Activated naive CD8-positive, alpha-beta T cell treated with anti-CD3 and anti-CD28 coated beads, Interleukin-2, amount 50 U/mL, for 24 hours (primary cell): ENCODE data around the gene ZNF780B.
"Not testable (repeated sequence)": the region's sequence is repeated elsewhere in the genome, so short reads cannot be mapped to it uniquely, and the experiment has no call there.

Source experiments
- ATAC-seq: fragments of 150-1000 bp; cut with Tn5 transposase; one replicate; pipeline ENCODE4 v1.10.0; 2021
- DNase-seq: peaks from one replicate; pipeline ENCODE4 v3.0.0; 2021
- H3K27ac Mint-ChIP-seq: one replicate; pipeline ENCODE4 v1.8.0; 2021; ENCODE audit warnings: mild to moderate bottlenecking, mixed read lengths
- H3K27me3 Mint-ChIP-seq: one replicate; pipeline ENCODE4 v1.8.0; 2021; ENCODE audit warnings: mixed read lengths
- H3K36me3 Mint-ChIP-seq: one replicate; pipeline ENCODE4 v1.8.0; 2021; ENCODE audit warnings: low read depth, mixed read lengths
- H3K4me1 Mint-ChIP-seq: one replicate; pipeline ENCODE4 v1.8.0; 2021; ENCODE audit warnings: mixed read lengths
- H3K4me3 Mint-ChIP-seq: one replicate; pipeline ENCODE4 v1.8.0; 2021; ENCODE audit warnings: mild to moderate bottlenecking, moderate library complexity, mixed read lengths
- H3K9me3 Mint-ChIP-seq: one replicate; pipeline ENCODE4 v1.8.0; 2021; ENCODE audit warnings: mixed read lengths

The ZNF780B gene

GRCh38 chr19:40070058-40070457 is 14.0 kb upstream of the ZNF780B start:
- H3K27ac Mint-ChIP-seq: no peak overlapping the region
- H3K36me3 Mint-ChIP-seq: peaks cover 44% of the 10 kb centered on the region
- H3K9me3 Mint-ChIP-seq: peaks cover 40% of the 10 kb centered on the region
- H3K4me1 Mint-ChIP-seq: no peaks in the 10 kb centered on the region
- DNase-seq (no peak), ATAC-seq (no peak)
- no peaks in the 10 kb centered on the region for H3K27me3 Mint-ChIP-seq
- no peak overlapping the region for H3K4me3 Mint-ChIP-seq

DNA sequence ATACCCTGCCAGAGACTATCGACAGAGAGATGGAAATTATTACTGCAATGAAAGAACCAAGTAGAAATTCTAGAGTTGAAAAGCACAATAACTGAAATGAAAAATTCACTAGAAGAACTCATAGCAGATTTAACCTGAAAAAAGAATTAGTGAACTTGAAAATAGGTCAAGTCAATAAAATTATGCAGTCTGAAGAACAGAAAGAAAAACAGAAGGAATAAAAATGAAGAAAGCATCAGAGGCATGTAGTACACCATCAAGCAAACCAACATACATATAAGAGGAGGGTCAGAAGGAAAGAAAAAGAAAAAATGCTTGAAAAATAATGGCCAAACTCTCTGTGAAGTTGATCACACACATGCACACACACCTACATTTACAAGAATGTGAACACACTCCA is 3.6 kb upstream of the ZNF780B start:
- DNase-seq (no peak), ATAC-seq (no peak)
- H3K27ac Mint-ChIP-seq: no peak overlapping the region
- peaks cover 15% of the 10 kb centered on the region for H3K4me1 Mint-ChIP-seq
- H3K27me3 Mint-ChIP-seq: peaks cover 10% of the 10 kb centered on the region
- no peak overlapping the region for H3K4me3 Mint-ChIP-seq
- H3K9me3 Mint-ChIP-seq: peaks cover 36% of the 10 kb centered on the region
- H3K36me3 Mint-ChIP-seq: peaks cover 3% of the 10 kb centered on the region

- H3K27ac Mint-ChIP-seq: peak overlapping the region; percentile 95
- peaks cover 37% of the 10 kb centered on the region for H3K4me1 Mint-ChIP-seq
- peaks cover 22% of the 10 kb centered on the region for H3K36me3 Mint-ChIP-seq
- ATAC-seq (no peak), DNase-seq (no peak)
- H3K27me3 Mint-ChIP-seq: peaks cover 10% of the 10 kb centered on the region
- peak overlapping the region; percentile 99 for H3K4me3 Mint-ChIP-seq
- H3K9me3 Mint-ChIP-seq: peaks cover 37% of the 10 kb centered on the region
These were observed 1.1 kb upstream of the ZNF780B start for GRCh38 chr19:40057166-40057565.

DNA sequence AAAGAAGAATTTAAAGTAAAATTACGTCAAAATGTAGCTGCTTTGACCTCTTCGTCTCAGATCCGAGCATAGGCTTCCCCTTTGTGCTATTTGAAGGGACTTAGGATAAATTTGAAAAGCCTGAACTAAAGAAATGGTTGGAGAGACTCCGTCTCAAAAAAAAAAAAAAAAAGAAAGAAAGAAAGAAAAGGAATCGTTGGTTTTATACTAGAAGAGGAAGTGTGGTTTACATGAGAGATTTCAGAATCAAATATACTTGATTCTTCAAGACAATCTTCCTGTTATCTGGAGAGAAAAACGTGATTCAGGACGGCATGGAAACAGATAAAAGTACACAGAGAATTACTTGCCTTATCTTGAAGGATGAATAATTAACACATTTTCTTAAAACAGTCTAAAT is 474 bp upstream of the ZNF780B start:
- peaks cover 10% of the 10 kb centered on the region for H3K27me3 Mint-ChIP-seq
- peaks cover 24% of the 10 kb centered on the region for H3K36me3 Mint-ChIP-seq
- H3K4me3 Mint-ChIP-seq: peak overlapping the region; percentile 99
- DNase-seq: no peak
- peaks cover 37% of the 10 kb centered on the region for H3K4me1 Mint-ChIP-seq
- peak overlapping the region; percentile 95 for H3K27ac Mint-ChIP-seq
- H3K9me3 Mint-ChIP-seq: peaks cover 35% of the 10 kb centered on the region
- ATAC-seq: no peak

DNA sequence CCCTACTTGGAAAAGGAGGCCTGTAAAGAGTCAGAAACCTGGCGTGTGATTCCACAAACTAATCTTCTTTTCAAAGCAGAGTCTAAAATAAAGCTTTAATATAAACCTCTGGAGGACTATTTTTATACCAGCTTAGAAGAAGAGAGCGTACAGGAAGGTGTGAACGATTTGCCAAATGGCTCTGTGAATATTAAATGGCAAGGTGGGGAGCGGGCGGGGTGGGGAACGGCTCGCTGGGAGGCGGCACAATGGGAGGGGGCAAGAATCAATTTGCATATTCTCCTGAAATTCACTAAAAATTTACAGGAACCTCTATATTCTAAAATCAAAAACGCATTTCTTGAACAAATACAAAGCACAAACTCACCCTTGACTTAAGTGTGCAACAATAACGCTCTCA is 982 bp downstream of the ZNF780B start:
- peaks cover 37% of the 10 kb centered on the region for H3K4me1 Mint-ChIP-seq
- peak overlapping the region; percentile 99 for H3K4me3 Mint-ChIP-seq
- peaks cover 8% of the 10 kb centered on the region for H3K27me3 Mint-ChIP-seq
- ATAC-seq (no peak), DNase-seq (no peak)
- H3K9me3 Mint-ChIP-seq: peaks cover 30% of the 10 kb centered on the region
- peak overlapping the region; percentile 95 for H3K27ac Mint-ChIP-seq
- H3K36me3 Mint-ChIP-seq: peaks cover 34% of the 10 kb centered on the region

DNA sequence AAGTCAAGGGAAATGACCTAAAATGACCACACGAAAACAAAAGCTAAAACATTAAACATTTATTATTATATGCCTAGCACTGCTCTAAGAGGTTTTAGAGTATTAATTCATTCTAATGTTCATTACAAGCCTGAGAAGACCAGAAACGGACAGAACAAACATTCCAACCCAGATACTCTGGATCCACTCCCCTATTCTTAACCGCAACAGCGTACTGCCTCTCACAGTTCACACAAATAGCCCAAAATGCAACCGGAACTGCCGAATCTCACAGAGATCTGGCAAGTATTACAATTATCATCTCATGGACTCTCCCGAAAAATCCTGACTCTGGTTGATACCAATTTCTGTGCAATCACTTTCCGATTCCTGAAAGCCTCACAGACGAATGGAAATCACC is 1.4 kb downstream of the ZNF780B start:
- Mint-ChIP-seq H3K36me3 (peaks cover 34% of the 10 kb centered on the region), H3K27me3 (peaks cover 5% of the 10 kb centered on the region), H3K4me3 (peak overlapping the region; percentile 99), H3K27ac (no peak overlapping the region), H3K9me3 (peaks cover 26% of the 10 kb centered on the region), H3K4me1 (peaks cover 37% of the 10 kb centered on the region)
- ATAC-seq (no peak), DNase-seq (no peak)

DNA sequence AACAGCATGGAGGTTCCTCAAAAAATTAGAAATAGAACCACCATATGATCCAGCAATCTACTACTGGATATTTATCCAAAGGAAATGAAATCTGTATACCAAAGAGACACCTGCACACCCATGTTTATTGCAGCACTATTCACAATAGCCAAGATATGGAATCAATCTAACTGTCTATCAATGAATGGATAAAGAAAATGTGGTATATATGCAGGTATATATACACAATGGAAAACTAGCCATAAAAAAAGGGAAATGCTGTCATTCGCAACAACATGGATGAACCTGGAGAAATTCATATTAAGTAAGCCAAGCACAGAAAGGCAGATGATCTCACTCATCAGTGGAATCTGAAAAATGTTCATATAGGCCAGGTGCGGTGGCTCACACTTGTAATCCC is 2.5 kb downstream of the ZNF780B start:
- H3K4me3 Mint-ChIP-seq: no peak overlapping the region
- ATAC-seq (no peak), DNase-seq (no peak)
- H3K4me1 Mint-ChIP-seq: peaks cover 37% of the 10 kb centered on the region
- no peaks in the 10 kb centered on the region for H3K27me3 Mint-ChIP-seq
- H3K27ac Mint-ChIP-seq: no peak overlapping the region
- peaks cover 23% of the 10 kb centered on the region for H3K9me3 Mint-ChIP-seq
- peaks cover 44% of the 10 kb centered on the region for H3K36me3 Mint-ChIP-seq

DNA sequence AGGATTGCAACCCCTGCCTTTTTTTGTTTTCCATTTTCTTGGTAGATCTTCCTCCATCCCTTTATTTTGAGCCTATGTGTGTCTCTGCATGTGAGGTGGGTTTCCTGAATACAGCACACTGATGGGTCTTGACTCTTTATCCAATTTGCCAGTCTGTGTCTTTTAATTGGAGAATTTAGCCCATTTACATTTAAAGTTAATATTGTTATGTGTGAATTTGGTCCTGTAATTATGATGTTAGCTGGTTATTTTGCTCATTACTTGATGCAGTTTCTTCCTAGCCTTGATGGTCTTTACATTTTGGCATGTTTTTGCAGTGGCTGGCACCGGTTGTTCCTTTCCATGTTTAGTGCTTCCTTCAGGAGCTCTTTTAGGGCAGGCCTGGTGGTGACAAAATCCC is 14.3 kb downstream of the ZNF780B start:
- H3K36me3 Mint-ChIP-seq: peaks cover 60% of the 10 kb centered on the region
- peaks cover 48% of the 10 kb centered on the region for H3K9me3 Mint-ChIP-seq
- not testable (repeated sequence) for DNase-seq, H3K27me3 Mint-ChIP-seq, ATAC-seq, H3K4me3 Mint-ChIP-seq, H3K4me1 Mint-ChIP-seq, H3K27ac Mint-ChIP-seq

DNA sequence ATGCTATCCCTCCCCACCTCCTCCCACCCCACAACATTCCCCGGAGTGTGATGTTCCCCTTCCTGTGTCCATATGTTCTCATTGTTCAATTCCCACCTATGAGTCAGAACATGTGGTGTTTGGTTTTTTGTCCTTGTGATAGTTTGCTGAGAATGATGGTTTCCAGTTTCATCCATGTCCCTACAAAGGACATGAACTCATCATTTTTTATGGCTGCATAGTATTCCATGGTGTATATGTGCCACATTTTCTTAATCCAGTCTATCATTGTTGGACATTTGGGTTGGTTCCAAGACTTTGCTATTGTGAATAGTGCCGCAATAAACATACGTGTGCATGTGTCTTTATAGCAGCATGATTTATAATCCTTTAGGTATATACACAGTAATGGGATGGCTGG is 18.0 kb downstream of the ZNF780B start:
- not testable (repeated sequence) for DNase-seq, H3K27ac Mint-ChIP-seq, H3K4me1 Mint-ChIP-seq, H3K27me3 Mint-ChIP-seq, H3K4me3 Mint-ChIP-seq, ATAC-seq
- peaks cover 55% of the 10 kb centered on the region for H3K36me3 Mint-ChIP-seq
- H3K9me3 Mint-ChIP-seq: peaks cover 46% of the 10 kb centered on the region

GRCh38 chr19:40035996-40036395 is 20.0 kb downstream of the ZNF780B start:
- H3K36me3 Mint-ChIP-seq: peaks cover 52% of the 10 kb centered on the region
- H3K27ac Mint-ChIP-seq: no peak overlapping the region
- ATAC-seq (no peak), DNase-seq (no peak)
- no peaks in the 10 kb centered on the region for H3K27me3 Mint-ChIP-seq
- H3K9me3 Mint-ChIP-seq: peaks cover 56% of the 10 kb centered on the region
- no peak overlapping the region for H3K4me3 Mint-ChIP-seq
- H3K4me1 Mint-ChIP-seq: no peaks in the 10 kb centered on the region

- ATAC-seq (no peak), DNase-seq (no peak)
- Mint-ChIP-seq H3K4me3 (no peak overlapping the region), H3K27me3 (no peaks in the 10 kb centered on the region), H3K27ac (no peak overlapping the region), H3K4me1 (no peaks in the 10 kb centered on the region), H3K9me3 (peaks cover 64% of the 10 kb centered on the region), H3K36me3 (peaks cover 59% of the 10 kb centered on the region)
These were observed 22.0 kb downstream of the ZNF780B start for GRCh38 chr19:40033989-40034560.

- DNase-seq (no peak), ATAC-seq (no peak)
- peaks cover 77% of the 10 kb centered on the region for H3K9me3 Mint-ChIP-seq
- no peaks in the 10 kb centered on the region for H3K4me1 Mint-ChIP-seq
- H3K36me3 Mint-ChIP-seq: peaks cover 45% of the 10 kb centered on the region
- no peak overlapping the region for H3K27ac Mint-ChIP-seq
- H3K27me3 Mint-ChIP-seq: no peaks in the 10 kb centered on the region
- H3K4me3 Mint-ChIP-seq: no peak overlapping the region
These were observed 29.4 kb downstream of the ZNF780B start for GRCh38 chr19:40026597-40026970.

GRCh38 chr19:40025938-40026596 is 30.0 kb downstream of the ZNF780B start:
- Mint-ChIP-seq H3K27ac (no peak overlapping the region), H3K36me3 (peaks cover 43% of the 10 kb centered on the region), H3K27me3 (no peaks in the 10 kb centered on the region), H3K4me3 (no peak overlapping the region), H3K9me3 (peaks cover 80% of the 10 kb centered on the region), H3K4me1 (no peaks in the 10 kb centered on the region)
- no peak for ATAC-seq
- no peak for DNase-seq

- peaks cover 86% of the 10 kb centered on the region for H3K9me3 Mint-ChIP-seq
- ATAC-seq (no peak), DNase-seq (no peak)
- H3K4me1 Mint-ChIP-seq: no peaks in the 10 kb centered on the region
- peaks cover 36% of the 10 kb centered on the region for H3K36me3 Mint-ChIP-seq
- H3K27me3 Mint-ChIP-seq: no peaks in the 10 kb centered on the region
- H3K27ac Mint-ChIP-seq: no peak overlapping the region
- H3K4me3 Mint-ChIP-seq: no peak overlapping the region
These were observed 32.1 kb downstream of the ZNF780B start for GRCh38 chr19:40023969-40024368.

DNA sequence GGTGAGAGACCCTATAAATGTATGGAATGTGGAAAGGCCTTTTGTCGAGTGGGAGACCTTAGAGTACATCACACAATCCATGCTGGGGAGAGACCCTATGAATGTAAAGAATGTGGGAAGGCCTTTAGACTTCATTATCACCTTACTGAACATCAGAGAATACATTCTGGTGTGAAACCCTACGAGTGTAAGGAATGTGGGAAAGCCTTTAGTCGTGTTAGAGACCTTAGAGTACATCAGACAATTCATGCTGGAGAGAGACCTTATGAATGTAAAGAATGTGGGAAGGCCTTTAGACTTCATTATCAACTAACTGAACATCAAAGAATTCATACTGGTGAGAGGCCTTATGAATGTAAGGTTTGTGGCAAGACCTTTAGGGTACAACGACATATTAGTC is 42.0 kb downstream of the ZNF780B start:
- H3K27me3 Mint-ChIP-seq: no peaks in the 10 kb centered on the region
- DNase-seq (no peak), ATAC-seq (no peak)
- no peak overlapping the region for H3K4me3 Mint-ChIP-seq
- H3K9me3 Mint-ChIP-seq: peaks cover 64% of the 10 kb centered on the region
- peaks cover 70% of the 10 kb centered on the region for H3K36me3 Mint-ChIP-seq
- H3K4me1 Mint-ChIP-seq: no peaks in the 10 kb centered on the region
- H3K27ac Mint-ChIP-seq: no peak overlapping the region
